HG03354 (cell line): ENCODE results near the gene LETM1.

Experiments used
- ATAC-seq: cut with Tn5 transposase; IDR thresholded peaks from one replicate; pipeline ENCODE4 v1.9.1; 2021; ENCODE audit warnings: mild to moderate bottlenecking; ENCODE audit not compliant: unreplicated experiment, poor library complexity, severe bottlenecking

The LETM1 gene

GRCh38 chr4:1786544-1787362, 69.2 kb downstream of the LETM1 start:
- ATAC-seq: no peak

- ATAC-seq: no peak
These were observed 70.4 kb downstream of the LETM1 start for GRCh38 chr4:1785592-1785991.

- no peak for ATAC-seq
These were observed 71.0 kb downstream of the LETM1 start for GRCh38 chr4:1784789-1785591.

DNA sequence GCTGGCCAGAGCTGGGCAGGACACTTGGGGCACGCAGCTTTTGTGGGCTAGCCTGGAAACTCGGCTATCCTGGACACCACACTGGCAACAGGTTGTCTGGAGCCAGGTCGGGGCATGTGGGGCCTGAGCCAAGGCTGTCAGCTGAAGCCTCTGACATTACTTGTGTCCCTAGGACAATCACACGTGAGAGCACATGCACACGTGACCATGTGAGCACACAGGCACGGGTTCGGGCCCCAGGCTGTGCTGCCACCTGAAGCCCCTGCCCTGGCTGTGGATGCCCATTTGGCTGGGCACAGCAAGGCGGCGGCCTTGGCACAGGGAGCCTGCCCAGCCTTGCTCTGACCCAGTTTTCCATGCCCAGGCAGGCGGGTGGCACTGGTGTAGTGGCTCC, 71.6 kb downstream of the LETM1 start:
- ATAC-seq: no peak

GRCh38 chr4:1783970-1784369, 72.0 kb downstream of the LETM1 start:
- no peak for ATAC-seq

GRCh38 chr4:1783015-1783414, 72.9 kb downstream of the LETM1 start:
- no peak for ATAC-seq

DNA sequence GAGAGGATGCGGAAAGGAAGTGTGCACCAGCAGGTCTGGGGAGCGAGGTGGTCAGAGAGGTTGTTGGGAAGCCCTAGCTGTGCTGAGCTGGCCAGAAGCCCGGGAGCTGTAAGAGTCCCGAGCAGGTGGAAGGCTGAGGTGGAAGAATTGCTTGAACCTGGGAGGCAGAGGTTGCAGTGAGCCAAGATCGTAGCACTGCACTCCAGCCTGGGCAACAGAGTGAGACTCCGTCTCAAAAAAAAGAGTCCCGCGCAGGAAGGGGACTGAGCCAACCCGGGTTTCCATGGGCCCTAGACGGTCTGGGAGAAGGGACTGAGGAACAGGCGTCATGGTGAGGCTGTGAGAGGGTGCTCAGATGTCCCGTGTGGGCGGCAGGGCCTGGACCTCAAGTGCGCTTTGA, 75.5 kb downstream of the LETM1 start:
- ATAC-seq: no peak

DNA sequence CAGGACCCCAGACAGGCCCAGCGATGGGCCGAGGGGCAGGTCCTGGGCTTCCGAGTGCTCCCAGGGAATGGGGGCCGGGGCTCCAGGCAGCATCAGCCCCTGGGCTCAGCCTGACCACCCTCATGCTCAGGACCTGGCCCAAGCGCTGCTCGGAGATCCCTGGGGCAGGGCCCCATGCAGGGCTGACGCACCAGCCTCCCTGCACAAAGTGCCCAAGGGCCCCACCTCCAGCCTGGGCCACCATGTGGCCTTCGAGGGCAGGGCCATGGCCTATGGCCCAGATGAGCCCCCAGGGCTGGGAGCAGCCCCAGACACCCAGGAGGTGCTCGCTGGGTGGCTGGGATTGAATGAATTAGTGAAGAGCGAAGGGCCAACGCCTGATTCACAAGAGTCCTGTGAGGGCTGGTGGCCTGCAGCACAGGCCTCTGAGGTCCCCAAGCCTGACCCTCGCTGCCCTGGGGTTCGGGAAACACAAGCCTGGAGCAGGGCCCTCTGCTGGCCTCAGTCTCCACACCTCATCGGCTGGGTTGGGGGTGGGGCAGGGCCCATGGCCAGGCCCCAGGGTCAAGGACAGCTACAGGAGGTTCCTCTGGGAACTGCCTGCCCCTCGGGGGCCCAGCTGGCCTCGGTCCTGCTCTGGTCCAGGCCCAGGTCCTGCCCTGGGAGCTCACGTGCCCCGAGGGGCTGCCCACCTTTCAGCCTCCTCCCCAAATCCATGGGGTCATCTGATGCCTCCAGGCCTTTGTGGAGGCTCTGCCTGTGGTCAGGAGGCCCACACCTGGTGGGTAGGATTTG, 76.2 kb downstream of the LETM1 start:
- no peak for ATAC-seq

- no peak for ATAC-seq
These were observed 77.1 kb downstream of the LETM1 start for GRCh38 chr4:1778642-1779392.

DNA sequence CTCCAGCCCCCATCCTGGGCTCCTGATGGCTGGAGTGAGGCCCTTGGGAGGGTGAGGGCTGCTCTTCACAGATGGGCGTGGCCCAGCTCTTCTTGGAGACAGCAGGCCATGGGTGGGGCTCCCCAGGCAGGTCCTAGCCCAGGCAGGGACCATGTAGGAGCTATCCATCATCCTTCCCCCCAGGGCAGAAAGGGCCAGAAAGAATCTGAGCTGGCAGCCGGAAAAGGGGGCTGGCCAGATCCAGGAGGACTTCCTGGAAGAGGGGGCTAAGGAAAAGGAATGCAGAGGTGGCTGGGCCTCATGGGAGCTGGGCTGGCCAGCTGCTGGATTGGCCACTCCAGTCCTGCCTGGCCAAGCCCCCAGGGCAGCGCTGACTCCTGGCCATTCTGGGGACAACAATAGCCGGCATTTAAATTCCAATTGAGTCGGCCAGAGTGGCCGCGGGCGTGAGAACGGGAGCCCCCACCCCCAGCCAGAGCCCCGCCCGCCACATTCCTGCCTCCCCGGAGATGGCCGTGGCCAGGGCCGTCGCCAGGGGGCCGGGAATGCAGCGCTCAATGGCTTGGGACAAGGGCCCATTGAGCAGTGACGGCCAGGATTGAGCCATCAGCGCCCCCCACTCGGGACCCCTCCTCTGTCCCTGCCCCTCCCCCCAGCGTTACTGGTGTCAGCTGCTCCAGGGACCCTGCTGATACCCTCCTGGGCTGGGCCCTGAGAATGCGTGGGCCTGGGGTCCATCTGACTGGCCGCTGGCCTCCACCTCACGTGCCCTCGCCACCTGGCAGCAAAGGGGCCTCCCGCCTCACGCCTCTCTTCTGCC, 77.9 kb downstream of the LETM1 start:
- ATAC-seq: no peak

DNA sequence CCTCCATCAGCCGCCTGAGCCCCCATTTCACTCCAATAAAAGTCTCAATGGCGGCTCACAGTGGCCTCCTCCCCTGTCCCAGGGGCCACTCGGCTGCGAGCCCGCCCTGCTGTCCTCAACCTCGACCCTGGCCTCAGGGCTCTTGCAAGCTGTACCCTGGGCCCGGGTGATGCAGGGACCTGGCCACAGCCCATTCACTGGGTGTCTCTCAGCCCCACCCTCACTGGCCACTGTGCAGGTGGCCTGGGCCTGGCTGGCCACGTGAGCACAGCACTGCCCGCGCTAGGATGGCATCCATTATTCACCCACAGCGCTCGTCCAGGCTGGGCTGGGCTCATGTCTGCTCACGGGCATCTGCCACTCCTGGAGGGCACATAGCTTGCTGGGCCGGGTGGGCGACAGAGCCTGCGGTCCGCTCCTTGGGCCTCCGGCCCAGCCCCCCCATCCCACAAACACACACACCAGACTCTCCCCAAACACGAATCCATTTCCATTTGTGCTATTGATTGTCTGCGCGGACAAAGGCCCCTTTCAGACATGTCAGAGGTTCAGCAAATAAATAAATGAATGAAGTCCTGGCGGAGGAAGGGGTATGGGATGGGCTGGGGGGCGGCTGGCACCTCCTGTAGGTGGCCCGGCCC, 79.3 kb downstream of the LETM1 start:
- no peak for ATAC-seq

DNA sequence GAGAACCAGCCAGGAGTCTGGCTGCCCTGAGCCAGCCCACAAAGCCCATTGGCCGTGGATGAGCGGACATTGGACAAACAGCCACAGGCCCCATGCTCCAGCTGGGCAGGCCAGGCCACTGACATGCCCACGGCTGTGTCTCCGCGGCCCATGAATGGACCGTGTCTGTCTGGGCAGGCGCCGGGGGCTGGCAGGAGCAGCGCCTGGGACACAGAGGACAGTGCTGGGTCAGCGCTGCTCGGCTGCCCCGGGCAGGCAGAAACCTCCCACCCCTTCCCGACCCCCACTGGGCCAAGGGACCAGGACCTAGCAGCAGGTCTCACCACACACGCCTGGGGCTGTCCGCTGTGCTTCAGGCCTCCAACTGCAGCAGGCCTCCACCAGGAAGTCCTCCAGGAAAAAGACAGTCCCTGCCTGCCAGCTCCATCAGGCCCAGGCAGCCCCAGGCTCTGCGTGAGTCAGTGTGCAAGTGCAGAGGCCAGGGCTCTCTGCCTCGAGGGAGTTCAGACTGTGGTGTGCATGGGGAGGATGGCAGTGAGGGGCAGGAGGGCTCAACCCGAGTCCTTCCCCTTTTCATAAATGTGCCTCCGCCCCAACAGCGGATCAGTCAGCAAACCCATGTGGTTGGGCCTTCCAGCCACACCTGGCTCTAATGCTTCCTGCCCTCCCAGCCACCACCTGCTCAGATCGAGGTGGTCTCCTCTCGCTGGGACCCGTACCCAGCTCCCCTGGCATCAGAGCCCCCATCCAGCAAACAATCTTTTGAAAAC, 80.0 kb downstream of the LETM1 start:
- no peak for ATAC-seq

GRCh38 chr4:1773754-1774153, 82.2 kb downstream of the LETM1 start:
- ATAC-seq: no peak

- no peak for ATAC-seq
These were observed 83.0 kb downstream of the LETM1 start for GRCh38 chr4:1772853-1773538.

- no peak for ATAC-seq
These were observed 84.2 kb downstream of the LETM1 start for GRCh38 chr4:1771555-1772305.

DNA sequence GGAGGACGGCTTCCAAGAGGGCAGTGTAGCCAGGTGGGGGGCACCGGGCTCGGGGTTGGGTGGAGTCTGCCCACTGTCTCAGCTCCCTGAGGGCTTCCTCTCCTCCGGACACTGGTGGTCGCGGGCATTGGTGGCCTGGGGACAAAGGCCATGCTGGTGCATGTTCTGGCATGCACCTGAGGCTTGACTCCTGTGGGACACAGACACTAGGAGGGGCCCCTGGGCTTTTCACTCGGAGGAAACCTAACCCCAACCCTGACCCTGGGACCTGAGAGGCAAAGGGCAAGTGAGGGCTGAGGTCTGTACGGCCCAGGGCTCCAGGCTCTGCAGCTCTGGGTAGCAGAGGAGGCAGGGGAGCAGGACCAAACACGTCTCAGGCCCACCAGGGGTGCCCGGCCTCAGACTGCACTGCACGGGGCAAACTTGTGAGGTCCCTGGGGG, 85.1 kb downstream of the LETM1 start:
- no peak for ATAC-seq
